ENCODE data around the gene PTPRT. TPM values are rescaled to one million over a fixed set of nuclear protein-coding genes. Genes with fewer than 3 reads are reported as not detected.

The PTPRT gene
- total RNA-seq, 1 experiment from 2014 or later = not detected

DNA sequence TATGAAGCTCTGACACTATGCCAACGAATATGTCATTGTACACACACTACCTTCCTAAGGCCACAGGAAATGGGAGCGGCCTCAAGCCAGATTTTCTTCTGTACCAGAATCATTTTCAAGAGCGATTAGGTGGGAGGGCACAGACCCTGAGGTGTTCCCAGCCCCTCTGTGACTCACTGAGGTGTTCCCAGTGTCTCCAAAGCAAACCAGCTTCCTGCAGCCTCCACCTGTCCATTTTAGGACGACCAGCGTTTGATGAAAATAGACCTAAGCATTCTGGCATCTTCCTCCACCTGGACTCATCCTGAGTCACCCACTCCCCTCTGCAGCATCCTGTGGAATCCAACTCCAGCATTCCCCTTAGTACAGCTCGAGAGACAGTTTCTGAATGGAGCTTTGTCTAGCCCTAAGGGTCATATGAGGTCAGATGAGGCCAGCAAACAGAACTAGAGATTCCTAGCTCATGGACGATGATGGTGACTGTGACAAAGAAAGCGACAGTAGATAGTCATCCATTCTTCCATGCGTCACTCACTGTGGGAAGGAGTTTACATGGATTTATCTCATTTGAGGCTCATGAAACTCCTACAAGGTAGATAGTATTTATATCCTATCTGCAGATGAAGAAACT is 203.4 kb downstream of the PTPRT start:
- Histone ChIP-seq H3K27me3 (replicated peaks; ENCODE audit: insufficient read depth, low read depth, low read length, poor library complexity) (no peaks in the 10 kb centered on the region), H3K4me1 (ENCODE audit: insufficient read depth, low read length, poor library complexity, severe bottlenecking) (no peaks in the 10 kb centered on the region), H3K4me3 (ENCODE audit: low read depth, low read length, poor library complexity, severe bottlenecking) (no peak overlapping the region), H3K27ac (ENCODE audit: low read depth, low read length, poor library complexity, severe bottlenecking) (no peak overlapping the region), H3K36me3 (ENCODE audit: insufficient read depth, low read length, poor library complexity, severe bottlenecking) (no peaks in the 10 kb centered on the region), H3K9me3 (ENCODE audit: low read depth, low read length, poor library complexity, severe bottlenecking) (no peaks in the 10 kb centered on the region)
- no peak for DNase-seq (ENCODE audit: low spot score)
- no TSS peak for BruUV-seq (replicated peaks)
- CTCF ChIA-PET = no interaction called here
- POLR2A ChIA-PET (ENCODE audit: low non-redundant PET) = no interaction called here
- TF ChIP-seq, protein P1, sequence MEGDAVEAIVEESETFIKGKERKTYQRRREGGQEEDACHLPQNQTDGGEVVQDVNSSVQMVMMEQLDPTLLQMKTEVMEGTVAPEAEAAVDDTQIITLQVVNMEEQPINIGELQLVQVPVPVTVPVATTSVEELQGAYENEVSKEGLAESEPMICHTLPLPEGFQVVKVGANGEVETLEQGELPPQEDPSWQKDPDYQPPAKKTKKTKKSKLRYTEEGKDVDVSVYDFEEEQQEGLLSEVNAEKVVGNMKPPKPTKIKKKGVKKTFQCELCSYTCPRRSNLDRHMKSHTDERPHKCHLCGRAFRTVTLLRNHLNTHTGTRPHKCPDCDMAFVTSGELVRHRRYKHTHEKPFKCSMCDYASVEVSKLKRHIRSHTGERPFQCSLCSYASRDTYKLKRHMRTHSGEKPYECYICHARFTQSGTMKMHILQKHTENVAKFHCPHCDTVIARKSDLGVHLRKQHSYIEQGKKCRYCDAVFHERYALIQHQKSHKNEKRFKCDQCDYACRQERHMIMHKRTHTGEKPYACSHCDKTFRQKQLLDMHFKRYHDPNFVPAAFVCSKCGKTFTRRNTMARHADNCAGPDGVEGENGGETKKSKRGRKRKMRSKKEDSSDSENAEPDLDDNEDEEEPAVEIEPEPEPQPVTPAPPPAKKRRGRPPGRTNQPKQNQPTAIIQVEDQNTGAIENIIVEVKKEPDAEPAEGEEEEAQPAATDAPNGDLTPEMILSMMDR (conservative IDR thresholded peaks at IDR 0.05; ENCODE audit: low read depth, low read length) = no peak
- no peak for TF ChIP-seq EZH2 (IDR thresholded peaks at IDR 0.05; ENCODE audit: borderline replicate concordance, low read depth, low read length, poor library complexity, severe bottlenecking)
- intact Hi-C loops (cut with micrococcal nuclease; ENCODE audit: unreplicated experiment) = no loop called here

DNA sequence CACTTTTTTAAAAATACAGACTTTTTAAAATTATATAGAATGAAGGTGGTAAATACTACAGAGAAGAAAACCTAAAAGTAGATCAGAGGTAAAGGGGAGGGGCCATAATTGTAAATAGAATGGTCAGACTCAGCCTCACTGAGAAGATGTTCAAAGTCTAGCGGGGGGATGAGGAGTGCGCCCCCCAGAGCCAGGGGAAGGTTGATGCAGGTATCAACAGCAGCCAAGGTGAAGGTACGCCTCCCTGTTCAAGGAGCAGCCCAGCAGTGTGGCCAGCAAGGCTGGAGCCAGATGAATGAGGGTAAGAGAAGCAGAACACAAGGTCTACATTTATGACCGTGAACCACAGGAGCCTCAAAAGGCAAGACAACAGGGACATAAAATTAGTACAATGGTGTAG is 204.1 kb downstream of the PTPRT start:
- no peak overlapping the region for H3K27ac ChIP-seq (ENCODE audit: low read depth, low read length, poor library complexity, severe bottlenecking)
- ChIA-PET CTCF (no interaction called here), POLR2A (ENCODE audit: low non-redundant PET) (no interaction called here)
- TF ChIP-seq, protein P1 (conservative IDR thresholded peaks at IDR 0.05; ENCODE audit: low read depth, low read length) = 0 out of 2 replicates have a peak, but pooled peaks have one; percentile 13
- no peak for TF ChIP-seq EZH2 (IDR thresholded peaks at IDR 0.05; ENCODE audit: borderline replicate concordance, low read depth, low read length, poor library complexity, severe bottlenecking)
- H3K4me1 ChIP-seq (ENCODE audit: insufficient read depth, low read length, poor library complexity, severe bottlenecking) = no peaks in the 10 kb centered on the region
- no peak for DNase-seq (ENCODE audit: low spot score)
- H3K4me3 ChIP-seq (ENCODE audit: low read depth, low read length, poor library complexity, severe bottlenecking) = no peak overlapping the region
- peaks cover under 1% of the 10 kb centered on the region for H3K27me3 ChIP-seq (replicated peaks; ENCODE audit: insufficient read depth, low read depth, low read length, poor library complexity)
- no peaks in the 10 kb centered on the region for H3K36me3 ChIP-seq (ENCODE audit: insufficient read depth, low read length, poor library complexity, severe bottlenecking)
- intact Hi-C loops (cut with micrococcal nuclease; ENCODE audit: unreplicated experiment) = no loop called here
- no peaks in the 10 kb centered on the region for H3K9me3 ChIP-seq (ENCODE audit: low read depth, low read length, poor library complexity, severe bottlenecking)
- BruUV-seq (replicated peaks) = no TSS peak

DNA sequence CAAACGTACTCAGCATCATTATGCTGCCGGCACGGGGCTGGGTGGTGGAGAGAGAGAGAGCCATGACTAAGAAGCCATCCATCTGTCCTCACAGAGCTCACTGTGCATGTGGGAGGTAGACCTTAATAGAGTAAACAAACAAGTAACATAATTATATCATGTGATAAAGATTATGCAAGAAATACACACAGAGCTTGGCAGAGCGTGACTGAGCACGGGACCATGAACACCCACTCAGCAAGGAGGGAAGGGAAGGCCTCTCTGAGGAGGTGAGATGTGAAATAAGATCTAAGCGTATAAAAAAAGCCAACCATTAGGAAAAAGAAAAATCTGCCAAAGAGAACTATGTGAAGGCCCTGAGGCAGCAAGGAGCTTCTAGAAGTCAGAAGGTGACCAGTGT is 207.5 kb downstream of the PTPRT start:
- POLR2A ChIA-PET (ENCODE audit: low non-redundant PET) = no interaction called here

More for the DNA sequence above, 207.5 kb downstream of the PTPRT start:
- intact Hi-C loops (cut with micrococcal nuclease; ENCODE audit: unreplicated experiment) = no loop called here
- BruUV-seq (replicated peaks) = no TSS peak
- H3K4me3 ChIP-seq (ENCODE audit: low read depth, low read length, poor library complexity, severe bottlenecking) = no peak overlapping the region
- CTCF ChIA-PET = no interaction called here
- no peaks in the 10 kb centered on the region for H3K9me3 ChIP-seq (ENCODE audit: low read depth, low read length, poor library complexity, severe bottlenecking)
- no peaks in the 10 kb centered on the region for H3K4me1 ChIP-seq (ENCODE audit: insufficient read depth, low read length, poor library complexity, severe bottlenecking)
- H3K27me3 ChIP-seq (replicated peaks; ENCODE audit: insufficient read depth, low read depth, low read length, poor library complexity) = peaks cover 17% of the 10 kb centered on the region
- no peak for DNase-seq (ENCODE audit: low spot score)
- no peak overlapping the region for H3K27ac ChIP-seq (ENCODE audit: low read depth, low read length, poor library complexity, severe bottlenecking)
- H3K36me3 ChIP-seq (ENCODE audit: insufficient read depth, low read length, poor library complexity, severe bottlenecking) = no peaks in the 10 kb centered on the region
- TF ChIP-seq, protein P1 (conservative IDR thresholded peaks at IDR 0.05; ENCODE audit: low read depth, low read length) = no peak
- TF ChIP-seq EZH2 (IDR thresholded peaks at IDR 0.05; ENCODE audit: borderline replicate concordance, low read depth, low read length, poor library complexity, severe bottlenecking) = no peak
